Measurements from ENCODE around the gene HSPA12A.

HSPA12A gene

GRCh38 chr10:116771101-116771958, 29.0 kb upstream of the HSPA12A start:
- DNase-seq (ENCODE audit: low read depth in 3 of 3) = no peak

- DNase-seq (ENCODE audit: low read depth in 3 of 3) = no peak
Observed at GRCh38 chr10:116770281-116770680, 27.9 kb upstream of the HSPA12A start.

- no peak for DNase-seq (ENCODE audit: low read depth in 3 of 3)
Observed at GRCh38 chr10:116769791-116770190, 27.4 kb upstream of the HSPA12A start.

GRCh38 chr10:116769368-116769767, 27.0 kb upstream of the HSPA12A start:
- DNase-seq (ENCODE audit: low read depth in 3 of 3) = no peak

DNA sequence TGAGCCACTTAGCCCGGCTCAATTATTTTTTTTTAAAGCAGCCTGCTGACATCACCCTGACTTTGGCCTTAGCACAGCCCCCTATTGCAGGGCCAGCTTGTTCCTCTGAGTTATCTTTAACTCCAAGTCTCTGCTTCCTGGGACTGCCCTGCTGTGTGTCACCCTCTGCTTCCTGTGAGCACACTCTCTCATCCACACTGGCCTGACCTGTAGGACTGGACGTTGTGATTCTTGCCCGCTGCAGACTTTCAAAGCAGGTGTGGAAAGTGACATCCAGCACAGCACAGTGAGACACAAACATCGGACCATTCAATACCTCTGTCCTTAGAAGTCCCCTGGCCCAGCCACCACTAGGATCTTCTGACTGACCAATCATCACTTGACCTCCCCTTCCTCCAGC, 26.4 kb upstream of the HSPA12A start:
- no peak for DNase-seq (ENCODE audit: low read depth in 3 of 3)

GRCh38 chr10:116766837-116767634, 24.7 kb upstream of the HSPA12A start:
- no peak for DNase-seq (ENCODE audit: low read depth in 3 of 3)

GRCh38 chr10:116766241-116766827, 24.0 kb upstream of the HSPA12A start:
- DNase-seq (ENCODE audit: low read depth in 3 of 3) = no peak

GRCh38 chr10:116765648-116766081, 23.3 kb upstream of the HSPA12A start:
- DNase-seq (ENCODE audit: low read depth in 3 of 3) = peak in 2 of 3 donors; percentile 13 to 26

GRCh38 chr10:116764979-116765378, 22.6 kb upstream of the HSPA12A start:
- DNase-seq (ENCODE audit: low read depth in 3 of 3) = no peak

DNA sequence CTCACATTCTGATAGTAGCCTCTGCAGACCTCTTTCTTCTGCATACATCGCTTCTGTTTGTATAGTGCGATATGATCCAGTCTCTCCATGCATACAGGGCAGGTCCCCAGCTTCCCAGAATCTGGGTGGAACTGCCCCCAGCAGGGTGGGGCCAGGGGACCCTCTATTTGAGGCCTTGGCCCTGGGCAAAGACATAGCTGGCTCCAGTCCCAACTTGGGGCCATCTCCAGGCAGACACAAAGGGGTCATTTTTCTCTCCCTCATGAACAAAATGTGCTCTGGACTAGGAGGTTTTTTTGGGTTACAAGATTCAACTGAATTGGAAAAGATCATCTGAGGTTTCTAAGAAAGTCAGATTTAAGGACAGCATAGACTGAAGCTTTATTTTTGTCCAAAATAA, 21.1 kb upstream of the HSPA12A start:
- no peak for DNase-seq (ENCODE audit: low read depth in 3 of 3)

DNA sequence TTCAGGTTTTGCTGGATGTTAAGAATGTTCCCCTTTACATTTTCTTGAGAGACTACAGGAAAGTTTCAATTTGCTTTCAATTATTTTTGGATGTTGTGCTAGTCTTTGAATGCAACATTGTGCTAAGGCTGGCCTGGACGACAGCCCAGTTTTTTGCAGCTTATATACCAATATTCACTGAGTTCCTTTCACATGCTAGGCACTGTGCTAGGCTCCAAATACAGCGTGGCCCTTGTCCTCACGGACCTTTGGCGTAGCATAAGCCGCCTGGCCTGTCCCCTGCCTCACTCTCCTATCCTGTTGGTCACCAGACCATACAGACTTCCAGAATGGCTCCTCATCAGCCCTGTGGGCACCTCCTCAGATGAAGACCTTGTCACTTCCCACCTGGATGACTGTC, 19.5 kb upstream of the HSPA12A start:
- DNase-seq (ENCODE audit: low read depth in 3 of 3) = no peak

- DNase-seq (ENCODE audit: low read depth in 3 of 3) = no peak
Observed at GRCh38 chr10:116760919-116761318, 18.6 kb upstream of the HSPA12A start.

- DNase-seq (ENCODE audit: low read depth in 3 of 3) = no peak
Observed at GRCh38 chr10:116757246-116757645, 14.9 kb upstream of the HSPA12A start.

GRCh38 chr10:116756277-116756676, 13.9 kb upstream of the HSPA12A start:
- DNase-seq (ENCODE audit: low read depth in 3 of 3) = no peak

GRCh38 chr10:116753759-116754158, 11.4 kb upstream of the HSPA12A start:
- no peak for DNase-seq (ENCODE audit: low read depth in 3 of 3)

DNA sequence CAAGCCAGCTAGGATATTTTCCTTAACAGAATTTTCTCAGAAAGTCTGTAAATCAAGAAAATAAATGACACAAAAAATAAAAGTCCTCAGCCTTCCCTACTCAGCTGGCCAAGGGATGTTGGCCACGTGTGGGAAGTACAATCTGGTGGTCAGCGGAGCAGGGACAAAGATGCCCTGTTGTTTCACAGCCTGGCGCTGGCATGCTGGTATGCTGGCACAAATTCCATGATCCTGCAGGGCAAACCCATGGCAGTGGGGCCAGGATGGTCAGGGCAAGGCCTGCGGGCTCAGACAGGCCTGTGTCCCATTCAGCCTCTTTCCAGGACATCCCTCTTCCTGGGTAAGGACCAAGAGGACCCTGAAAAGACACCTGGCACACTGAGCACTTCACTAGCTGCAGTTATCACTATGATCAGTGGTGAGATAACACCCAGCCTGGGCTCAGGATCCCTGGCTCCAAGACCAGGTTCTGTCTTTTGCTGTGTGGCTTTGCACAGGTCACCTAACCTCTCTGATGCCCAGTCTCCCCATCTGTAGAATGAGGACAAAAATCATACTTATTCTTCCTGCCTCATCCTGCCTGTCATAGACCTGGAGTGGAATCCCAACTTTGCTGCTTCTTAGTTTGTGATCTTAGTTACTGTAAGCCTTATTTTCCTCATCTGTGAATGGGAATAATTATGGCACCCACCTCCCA, 10.8 kb upstream of the HSPA12A start:
- no peak for DNase-seq (ENCODE audit: low read depth in 3 of 3)

DNA sequence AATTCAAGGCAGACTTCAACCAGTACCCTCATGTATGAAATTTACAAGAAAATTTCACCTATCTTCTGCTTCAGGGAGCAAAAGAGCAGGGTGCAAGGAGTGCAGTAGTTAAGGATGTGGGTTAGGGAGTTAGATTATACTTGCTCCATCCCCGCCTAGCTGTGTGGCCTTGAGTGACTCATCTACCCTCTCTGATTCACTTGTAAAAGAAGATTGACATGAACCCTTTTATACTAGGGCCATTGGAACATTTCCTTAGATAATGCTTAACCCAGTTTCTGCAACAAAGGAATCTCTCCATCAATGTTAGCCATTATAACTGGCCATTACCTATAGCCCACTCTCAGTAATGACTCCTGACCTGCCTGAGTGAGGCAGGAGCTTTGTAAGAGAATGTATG, 10.2 kb upstream of the HSPA12A start:
- DNase-seq (ENCODE audit: low read depth in 3 of 3) = no peak

- no peak for DNase-seq (ENCODE audit: low read depth in 3 of 3)
Observed at GRCh38 chr10:116748471-116748870, 6.1 kb upstream of the HSPA12A start.

- no peak for DNase-seq (ENCODE audit: low read depth in 3 of 3)
Observed at GRCh38 chr10:116748041-116748440, 5.7 kb upstream of the HSPA12A start.

- DNase-seq (ENCODE audit: low read depth in 3 of 3) = no peak
Observed at GRCh38 chr10:116747325-116747724, 5.0 kb upstream of the HSPA12A start.

- no peak for DNase-seq (ENCODE audit: low read depth in 3 of 3)
Observed at GRCh38 chr10:116744885-116745284, 2.5 kb upstream of the HSPA12A start.

Measured in stimulated activated CD4-positive, alpha-beta T cell treated with anti-CD3 and anti-CD28 coated beads, TNF-alpha, amount 100 ng/mL, for 48 hours (primary cell).